Activated T-cell treated with anti-CD3 and anti-CD28 coated beads, Interleukin-2, amount 50 U/mL, for 24 hours (primary cell): ENCODE data around the gene FRG1.
"Not testable (repeated sequence)": the region's sequence is repeated elsewhere in the genome, so short reads cannot be mapped to it uniquely, and the experiment has no call there.

Experiments used
- DNase-seq: peaks from one replicate; pipeline ENCODE4 v3.0.0-alpha.2; 2020
- H3K27ac Mint-ChIP-seq: 2 replicates; pipeline ENCODE4 v1.8.0; 2020; ENCODE audit warnings: mild to moderate bottlenecking, mixed read lengths
- H3K27me3 Mint-ChIP-seq: 2 replicates; pipeline ENCODE4 v1.8.0; 2020; ENCODE audit warnings: mixed read lengths
- H3K36me3 Mint-ChIP-seq: 2 replicates; pipeline ENCODE4 v1.8.0; 2020; ENCODE audit warnings: low read depth, mixed read lengths
- H3K4me1 Mint-ChIP-seq: 2 replicates; pipeline ENCODE4 v1.8.0; 2020; ENCODE audit warnings: low read depth, mixed read lengths
- H3K4me3 Mint-ChIP-seq: 2 replicates; pipeline ENCODE4 v1.8.0; 2020; ENCODE audit warnings: mild to moderate bottlenecking, moderate library complexity, mixed read lengths
- H3K9me3 Mint-ChIP-seq: 2 replicates; pipeline ENCODE4 v1.8.0; 2020; ENCODE audit warnings: mixed read lengths

The FRG1 gene

DNA sequence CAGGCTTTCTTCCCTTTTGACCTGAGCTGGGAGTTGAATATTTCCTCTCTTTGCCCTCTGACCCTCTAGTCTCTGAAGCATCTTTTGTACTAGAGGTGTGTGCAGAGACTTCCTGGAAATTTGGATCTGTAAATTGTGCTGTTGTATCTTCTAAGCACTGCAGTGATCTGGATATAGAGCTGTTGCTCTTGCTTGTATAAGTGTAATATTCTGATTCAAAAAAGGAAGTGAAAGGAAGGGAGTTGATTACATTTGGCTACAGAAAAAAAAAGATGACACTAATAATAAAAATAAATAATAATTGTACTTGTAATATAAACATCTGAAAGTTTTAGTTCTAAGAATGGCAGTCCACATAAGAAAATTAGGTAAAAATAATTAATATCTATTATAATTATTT, 33.0 kb downstream of the FRG1 start:
- no peaks in the 10 kb centered on the region for H3K4me1 Mint-ChIP-seq
- no peaks in the 10 kb centered on the region for H3K36me3 Mint-ChIP-seq
- no peak overlapping the region for H3K4me3 Mint-ChIP-seq
- H3K9me3 Mint-ChIP-seq: peaks cover 3% of the 10 kb centered on the region
- peaks cover 23% of the 10 kb centered on the region for H3K27me3 Mint-ChIP-seq
- no peak overlapping the region for H3K27ac Mint-ChIP-seq
- DNase-seq: no peak

DNA sequence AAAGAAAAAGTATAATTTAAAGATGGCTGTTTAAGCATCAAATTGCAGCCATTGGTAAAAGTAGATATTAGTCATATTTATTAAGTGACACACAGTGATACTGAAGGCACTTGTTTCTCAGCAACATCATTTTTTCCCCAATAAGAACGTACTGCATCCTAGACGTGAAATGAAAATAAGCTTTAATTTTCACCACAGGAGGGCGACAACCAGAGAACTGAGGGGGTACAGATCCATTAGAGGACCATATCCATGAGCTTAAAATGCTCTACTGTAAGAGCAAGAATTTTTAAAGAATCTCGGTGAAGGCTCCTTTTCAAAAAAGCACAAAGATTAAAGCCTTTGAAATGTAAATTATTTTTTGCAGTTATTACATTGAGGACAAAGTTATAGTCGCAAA, 33.4 kb downstream of the FRG1 start:
- H3K4me3 Mint-ChIP-seq: no peak overlapping the region

DNA sequence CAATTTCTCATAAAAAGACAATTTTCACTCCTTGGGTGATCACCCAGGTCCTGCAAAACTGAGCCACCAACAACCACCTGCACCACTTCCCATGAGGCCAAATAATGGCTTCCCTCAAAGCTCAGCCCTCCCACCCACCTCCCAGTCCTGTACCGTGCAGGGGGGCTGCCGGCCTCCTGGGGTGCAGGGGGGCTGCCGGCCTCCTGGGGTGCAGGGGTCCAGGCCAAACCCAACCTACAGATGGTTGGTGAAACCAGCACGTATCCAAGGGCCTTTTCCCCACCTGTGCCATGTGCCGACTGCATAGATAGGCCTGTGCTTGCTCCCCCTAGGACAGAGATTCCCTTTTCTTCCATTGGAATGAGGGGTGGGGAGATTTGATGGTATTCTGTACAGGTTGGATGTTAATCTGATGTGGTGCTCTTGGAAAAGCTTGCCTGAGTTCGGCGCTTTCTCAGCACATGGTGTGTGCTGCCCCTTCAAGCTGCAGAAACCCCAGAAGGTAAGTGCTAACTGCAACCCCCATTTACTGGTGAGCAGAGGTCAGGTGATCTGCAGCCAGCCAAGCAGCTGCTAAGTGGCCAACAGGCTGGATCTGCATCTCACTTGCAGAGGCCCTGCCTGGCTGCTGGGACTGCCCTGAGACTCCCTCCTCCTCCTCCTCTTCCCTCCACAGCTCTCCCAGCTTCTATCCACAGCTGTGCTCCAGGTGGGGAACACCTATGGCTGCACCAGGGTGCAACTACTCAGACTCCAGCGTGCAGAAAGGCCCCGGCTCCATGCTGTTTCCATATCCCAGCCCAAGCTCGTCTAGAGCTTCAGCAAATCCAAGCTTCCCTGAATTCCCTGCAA, 38.8 kb downstream of the FRG1 start:
- H3K27me3 Mint-ChIP-seq: peaks cover 8% of the 10 kb centered on the region
- H3K9me3 Mint-ChIP-seq: peaks cover 3% of the 10 kb centered on the region
- no peaks in the 10 kb centered on the region for H3K36me3 Mint-ChIP-seq
- H3K4me3 Mint-ChIP-seq: no peak overlapping the region
- H3K4me1 Mint-ChIP-seq: no peaks in the 10 kb centered on the region
- H3K27ac Mint-ChIP-seq: no peak overlapping the region
- no peak for DNase-seq

More for the DNA sequence above, 33.4 kb downstream of the FRG1 start:
- no peak for DNase-seq
- no peaks in the 10 kb centered on the region for H3K36me3 Mint-ChIP-seq
- peaks cover 3% of the 10 kb centered on the region for H3K9me3 Mint-ChIP-seq
- H3K27ac Mint-ChIP-seq: no peak overlapping the region
- H3K27me3 Mint-ChIP-seq: peaks cover 23% of the 10 kb centered on the region
- no peaks in the 10 kb centered on the region for H3K4me1 Mint-ChIP-seq

DNA sequence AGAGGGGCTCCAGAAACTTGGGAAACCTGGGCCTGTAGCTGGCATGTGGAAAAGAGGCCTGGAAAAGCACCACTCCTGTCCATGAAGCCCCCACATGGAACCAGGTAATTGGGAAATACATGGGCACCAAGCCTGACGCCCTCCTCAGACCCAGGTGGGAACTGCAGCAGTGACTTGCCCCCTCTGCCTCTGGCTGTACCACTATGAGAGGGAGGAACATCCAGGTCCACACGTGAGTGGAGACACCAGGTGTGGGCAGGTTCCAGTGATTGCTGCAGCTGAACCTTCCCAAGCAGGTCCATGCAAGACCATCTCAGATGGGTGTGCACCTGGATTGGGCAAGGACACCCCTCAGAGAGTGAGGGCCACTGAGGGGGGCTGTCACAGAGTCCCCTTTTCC, 39.6 kb downstream of the FRG1 start:
- H3K4me3 Mint-ChIP-seq, H3K27ac Mint-ChIP-seq, H3K9me3 Mint-ChIP-seq, H3K27me3 Mint-ChIP-seq, DNase-seq, H3K36me3 Mint-ChIP-seq, H3K4me1 Mint-ChIP-seq: not testable (repeated sequence)

DNA sequence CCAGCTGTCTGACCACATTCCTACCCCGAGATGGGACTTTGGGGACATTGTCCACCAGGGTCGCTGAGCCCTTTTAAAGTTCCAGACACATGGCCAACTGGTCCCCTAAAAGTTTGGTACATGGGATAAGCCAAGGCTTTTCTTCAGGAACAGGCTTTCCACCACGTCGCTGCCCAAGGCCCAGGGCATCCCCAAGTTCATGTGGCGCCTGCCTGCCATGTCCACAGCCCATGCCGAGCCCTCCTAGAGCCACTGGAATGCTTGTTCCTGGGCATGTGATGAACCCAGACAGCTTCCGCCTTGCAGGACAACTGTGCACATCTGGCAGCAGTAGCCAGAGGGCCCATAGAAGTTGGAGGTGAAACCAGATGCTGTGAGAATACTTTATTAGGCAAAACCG, 41.3 kb downstream of the FRG1 start:
- no peaks in the 10 kb centered on the region for H3K36me3 Mint-ChIP-seq
- H3K4me1 Mint-ChIP-seq: no peaks in the 10 kb centered on the region
- peaks cover 3% of the 10 kb centered on the region for H3K9me3 Mint-ChIP-seq
- DNase-seq: no peak
- H3K4me3 Mint-ChIP-seq: no peak overlapping the region
- no peak overlapping the region for H3K27ac Mint-ChIP-seq
- peaks cover 6% of the 10 kb centered on the region for H3K27me3 Mint-ChIP-seq

DNA sequence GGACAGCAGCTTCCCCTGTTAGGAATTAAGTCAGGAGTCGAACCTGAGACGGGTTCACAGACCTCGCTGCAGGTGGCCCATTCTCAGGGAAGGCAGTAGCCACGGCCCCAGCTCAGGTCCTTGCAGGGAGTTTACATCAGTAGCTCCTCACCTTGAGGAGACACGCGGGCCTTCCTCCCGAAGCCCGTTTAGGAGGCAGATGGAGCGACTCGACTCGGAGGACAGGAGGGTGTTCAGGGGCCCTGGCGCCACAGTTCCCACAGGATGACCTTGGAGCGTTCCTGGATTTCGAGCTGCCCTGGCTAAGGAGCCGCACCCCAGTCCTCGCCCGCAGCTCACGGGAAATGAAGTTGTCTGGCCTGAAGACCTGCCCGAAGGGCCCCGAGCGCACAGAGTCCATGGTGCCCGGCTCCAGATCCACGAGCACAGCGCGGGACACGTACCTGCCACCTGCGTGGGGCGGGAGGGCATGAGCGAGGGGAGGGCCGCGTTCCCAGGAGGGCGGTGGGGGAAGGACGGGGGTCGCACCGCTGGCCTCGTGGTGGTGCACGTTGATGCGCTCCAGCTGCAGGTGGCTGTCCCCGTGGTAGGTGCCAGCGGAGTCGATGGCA, 43.3 kb downstream of the FRG1 start:
- H3K4me1 Mint-ChIP-seq, H3K27me3 Mint-ChIP-seq, H3K27ac Mint-ChIP-seq, DNase-seq, H3K36me3 Mint-ChIP-seq, H3K9me3 Mint-ChIP-seq, H3K4me3 Mint-ChIP-seq: not testable (repeated sequence)

DNA sequence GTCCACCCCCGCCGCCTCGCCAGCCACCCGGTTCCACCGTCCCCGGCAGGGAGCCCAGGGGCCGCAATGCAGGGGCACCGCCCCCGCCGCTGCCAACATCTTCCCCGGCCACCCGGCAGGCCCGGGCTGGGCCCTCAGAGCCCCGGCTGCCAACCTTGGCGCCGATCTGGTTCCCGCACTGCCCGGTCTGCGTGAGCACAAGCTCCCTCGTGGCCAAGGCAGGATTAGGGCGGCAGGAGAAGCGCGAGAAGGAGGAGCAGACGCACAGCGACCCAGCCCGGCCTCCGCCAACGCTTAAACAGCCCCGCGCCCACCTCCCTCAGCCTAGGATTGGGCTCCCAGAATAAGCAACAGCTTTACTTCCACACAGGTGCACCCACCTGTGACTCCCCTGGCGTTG, 44.0 kb downstream of the FRG1 start:
- H3K4me1 Mint-ChIP-seq, DNase-seq, H3K4me3 Mint-ChIP-seq, H3K27ac Mint-ChIP-seq, H3K36me3 Mint-ChIP-seq, H3K9me3 Mint-ChIP-seq, H3K27me3 Mint-ChIP-seq: not testable (repeated sequence)

DNA sequence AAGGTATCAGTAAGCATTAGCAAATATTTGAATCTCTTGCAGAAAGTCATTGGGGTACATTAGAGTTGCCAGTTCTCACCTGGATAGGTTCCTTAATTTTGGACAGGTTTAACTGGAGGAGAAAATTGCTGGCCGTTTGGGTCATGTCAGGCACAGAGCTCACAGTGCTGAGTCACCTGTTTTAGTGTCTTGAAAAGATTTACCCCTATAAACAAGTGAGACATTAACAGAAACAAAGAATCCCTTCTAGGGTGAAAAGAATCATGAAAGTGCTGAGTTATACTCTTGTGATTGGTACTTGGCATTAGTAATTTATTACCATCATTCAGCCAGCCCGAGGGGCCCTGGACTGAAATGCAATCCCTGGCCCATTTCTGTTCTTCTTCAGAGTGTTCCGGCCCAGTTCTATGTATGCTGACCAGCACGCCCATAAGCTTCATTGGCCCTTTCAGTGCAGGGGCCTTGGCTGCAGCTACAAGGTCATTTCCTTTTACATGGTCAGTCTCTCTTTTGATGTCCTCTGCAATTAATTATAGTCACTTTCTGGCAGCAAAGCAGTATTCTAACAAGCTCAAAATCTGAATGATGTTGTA, 45.1 kb downstream of the FRG1 start:
- H3K36me3 Mint-ChIP-seq, H3K9me3 Mint-ChIP-seq, H3K4me1 Mint-ChIP-seq, H3K27me3 Mint-ChIP-seq, H3K4me3 Mint-ChIP-seq, DNase-seq, H3K27ac Mint-ChIP-seq: not testable (repeated sequence)

DNA sequence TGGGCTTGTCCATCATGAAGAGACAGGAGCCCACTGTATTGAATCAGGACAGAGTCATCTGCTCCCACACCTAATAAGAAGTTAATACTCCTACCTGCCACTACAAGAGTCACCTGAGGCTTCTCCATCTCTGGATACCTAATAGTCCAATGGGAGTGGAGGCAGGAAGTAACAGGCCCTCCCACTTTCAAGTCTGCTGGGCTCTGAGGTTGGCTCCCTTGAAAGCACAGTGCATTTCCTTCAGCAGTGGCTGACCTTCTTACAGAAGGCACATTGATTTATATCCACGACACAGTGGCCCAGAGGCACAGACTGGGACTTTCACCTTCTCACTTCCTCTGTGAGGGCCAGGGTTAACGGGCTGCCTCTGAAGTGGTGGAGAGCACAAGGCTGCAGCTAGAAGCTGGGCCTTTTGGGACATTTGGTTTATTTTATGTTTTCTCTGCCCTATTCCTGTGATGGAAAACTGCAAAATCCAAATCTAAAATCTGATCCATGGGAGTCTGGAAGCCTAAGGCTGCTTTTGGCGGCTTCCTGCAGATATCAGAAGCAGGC, 48.3 kb downstream of the FRG1 start:
- H3K36me3 Mint-ChIP-seq: no peaks in the 10 kb centered on the region
- no peak overlapping the region for H3K27ac Mint-ChIP-seq
- H3K9me3 Mint-ChIP-seq: no peaks in the 10 kb centered on the region
- no peaks in the 10 kb centered on the region for H3K4me1 Mint-ChIP-seq
- H3K4me3 Mint-ChIP-seq: no peak overlapping the region
- DNase-seq: no peak
- H3K27me3 Mint-ChIP-seq: peaks cover 23% of the 10 kb centered on the region

DNA sequence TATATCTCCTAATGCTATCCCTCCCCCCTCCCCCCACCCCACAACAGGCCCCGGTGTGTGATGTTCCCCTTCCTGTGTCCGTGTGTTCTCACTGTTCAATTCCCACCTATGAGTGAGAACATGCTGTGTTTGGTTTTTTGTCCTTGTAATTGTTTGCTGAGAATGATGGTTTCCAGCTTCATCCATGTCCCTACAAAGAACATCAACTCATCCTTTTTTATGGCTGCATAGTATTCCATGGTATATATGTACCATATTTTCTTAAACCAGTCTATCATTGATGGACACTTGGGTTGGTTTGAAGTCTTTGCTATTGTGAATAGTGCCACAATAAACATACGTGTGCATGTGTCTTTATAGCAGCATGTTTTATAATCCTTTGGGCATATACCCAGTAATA, 49.3 kb downstream of the FRG1 start:
- H3K27me3 Mint-ChIP-seq: peaks cover 26% of the 10 kb centered on the region
- not testable (repeated sequence) for H3K9me3 Mint-ChIP-seq, H3K27ac Mint-ChIP-seq, DNase-seq, H3K4me1 Mint-ChIP-seq, H3K36me3 Mint-ChIP-seq, H3K4me3 Mint-ChIP-seq
